Measurements from ENCODE around the gene LRIF1.
"Not testable (repeated sequence)": the region's sequence is repeated elsewhere in the genome, so short reads cannot be mapped to it uniquely, and the experiment has no call there.

The LRIF1 gene

DNA sequence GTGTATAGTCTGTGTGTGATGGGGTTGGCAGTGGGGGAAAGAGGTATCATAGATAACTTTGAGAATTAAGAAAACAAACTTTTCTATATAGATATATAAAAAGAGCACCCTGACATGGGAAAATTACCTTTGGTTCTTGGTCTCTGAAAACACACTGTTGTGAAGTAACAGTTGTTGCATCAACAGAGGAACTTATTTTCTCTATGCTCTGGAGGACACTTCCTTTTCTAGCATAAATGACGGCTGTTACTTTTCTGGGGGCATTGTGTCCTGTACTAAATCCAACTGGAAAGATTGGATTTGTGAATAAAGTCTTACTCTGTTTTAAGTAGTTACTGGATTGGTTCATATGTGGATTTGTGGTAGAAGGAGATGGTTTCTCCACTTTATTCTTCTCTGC lies 12.6 kb downstream of the LRIF1 start:
- DNase-seq (ENCODE audit: low read depth) = no peak

- no peak for DNase-seq (ENCODE audit: low read depth)
Measured at GRCh38 chr1:110948038-110948810, 15.5 kb downstream of the LRIF1 start.

- no peak for DNase-seq (ENCODE audit: low read depth)
Measured at GRCh38 chr1:110945626-110946025, 18.1 kb downstream of the LRIF1 start.

DNA sequence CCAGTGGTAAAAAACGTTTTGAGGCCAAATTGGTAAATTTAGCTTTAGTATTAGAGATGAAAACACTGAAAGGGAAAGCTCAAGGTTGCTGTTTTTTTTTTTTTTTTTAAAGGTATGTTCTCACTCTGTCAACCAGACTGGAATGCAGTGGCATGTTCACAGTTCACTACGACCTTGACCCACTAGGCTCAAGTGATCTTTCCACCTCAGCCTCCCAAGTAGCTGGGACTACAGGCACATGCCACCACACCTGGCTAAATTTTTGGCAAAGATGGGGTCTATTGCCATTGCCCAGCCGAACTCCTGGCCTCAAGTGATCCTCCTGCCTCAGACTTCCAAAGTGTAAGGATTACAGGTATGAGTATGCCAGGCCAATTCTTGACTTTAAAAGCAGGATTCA lies 18.9 kb downstream of the LRIF1 start:
- no peak for DNase-seq (ENCODE audit: low read depth)

DNA sequence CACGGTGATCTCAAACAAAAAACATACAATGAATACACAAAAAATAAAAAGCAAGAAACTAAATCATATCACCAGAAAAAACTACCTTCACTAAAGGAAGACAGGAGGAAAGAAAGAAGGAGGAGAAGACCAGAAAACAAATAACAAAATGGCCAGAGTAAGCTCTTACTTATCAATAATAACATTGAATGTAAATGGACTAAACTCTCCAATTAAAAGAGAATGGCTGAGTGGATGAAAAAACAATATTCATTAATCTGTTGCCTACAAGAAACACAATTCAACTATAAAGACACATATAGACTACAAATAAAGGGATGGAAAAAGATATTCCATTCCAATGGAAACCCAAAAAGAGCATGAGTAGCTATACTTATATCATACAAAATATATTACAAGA lies 27.2 kb downstream of the LRIF1 start:
- no peak for DNase-seq (ENCODE audit: low read depth)

DNA sequence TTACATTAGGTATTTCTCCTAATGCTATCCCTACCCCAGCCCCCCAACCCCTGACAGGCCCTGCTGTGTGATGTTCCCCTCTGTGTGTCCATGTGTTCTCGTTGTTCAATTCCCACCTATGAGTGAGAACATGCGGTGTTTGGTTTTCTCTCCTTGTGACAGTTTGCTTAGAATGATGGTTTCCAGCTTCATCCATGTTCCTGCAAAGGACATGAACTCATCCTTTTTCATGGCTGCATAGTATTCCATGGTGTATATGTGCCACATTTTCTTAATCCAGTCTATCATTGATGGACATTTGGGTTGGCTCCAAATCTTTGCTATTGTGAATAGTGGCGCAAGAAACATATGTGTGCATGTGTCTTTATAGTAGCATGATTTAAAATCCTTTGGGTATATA lies 32.6 kb downstream of the LRIF1 start:
- not testable (repeated sequence) for DNase-seq (ENCODE audit: low read depth)

DNA sequence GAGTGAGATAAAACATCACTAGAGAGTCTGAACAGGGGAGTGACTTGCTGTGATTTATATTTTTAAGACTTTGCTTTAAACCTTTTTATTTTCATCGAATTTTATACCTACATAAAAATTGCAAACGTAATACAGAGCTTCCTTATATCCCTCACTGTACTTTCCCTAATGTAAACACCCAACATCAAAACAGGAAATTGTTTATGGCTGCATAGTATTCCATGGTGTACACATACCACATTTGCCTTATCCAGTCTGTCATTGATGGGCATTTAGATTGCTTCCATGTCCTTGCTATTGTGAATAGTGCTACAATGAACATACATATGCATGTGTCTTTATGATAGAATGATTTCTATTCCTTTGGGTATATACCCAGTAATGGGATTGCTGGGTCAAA lies 34.8 kb downstream of the LRIF1 start:
- DNase-seq (ENCODE audit: low read depth) = no peak

DNA sequence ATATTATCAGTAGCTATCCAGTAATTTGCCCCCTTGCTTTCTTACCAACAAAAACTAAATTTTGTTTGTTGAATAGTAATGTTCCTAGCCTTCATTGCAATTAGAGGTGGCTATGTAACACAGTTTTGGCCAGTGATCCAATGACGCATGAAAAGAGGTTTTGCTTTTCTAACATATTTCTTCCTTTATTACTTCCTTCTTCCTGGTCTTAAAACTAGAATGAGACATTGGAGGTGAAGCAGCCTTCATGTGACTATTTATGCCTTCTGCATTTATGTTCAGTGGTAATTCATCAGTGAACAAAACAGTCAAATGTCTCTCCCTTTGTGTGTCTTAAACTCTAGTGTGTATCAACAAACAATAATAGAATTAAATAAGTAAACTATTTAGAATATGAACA lies 35.5 kb downstream of the LRIF1 start:
- DNase-seq (ENCODE audit: low read depth) = no peak

DNA sequence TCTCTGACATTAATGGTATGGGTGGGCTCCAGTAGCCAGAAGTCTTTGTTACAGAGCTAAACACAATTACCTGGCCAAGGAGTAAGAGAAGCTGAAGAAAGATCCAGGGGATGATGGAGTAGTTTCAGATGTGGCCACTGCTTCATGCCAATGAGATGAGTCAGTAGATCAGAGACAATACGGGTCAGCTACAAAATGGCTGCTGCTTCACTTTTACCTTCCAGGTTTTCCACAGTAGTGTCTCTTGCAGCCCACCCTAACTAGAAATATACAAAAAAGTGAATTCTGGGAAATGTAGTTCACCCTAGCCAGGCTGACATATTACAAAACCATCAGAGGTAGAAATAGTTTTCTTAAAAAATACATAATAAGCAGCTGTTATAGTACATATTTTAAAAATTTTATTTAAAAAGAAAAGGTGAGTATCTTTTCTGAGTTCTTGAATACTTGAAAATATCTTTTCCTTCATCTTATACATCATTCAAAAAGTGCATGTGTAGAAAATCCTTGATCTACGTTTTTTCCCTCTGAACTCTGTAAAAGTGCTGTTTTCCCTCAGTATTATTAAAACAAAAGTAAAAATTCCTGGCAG lies 36.1 kb downstream of the LRIF1 start:
- no peak for DNase-seq (ENCODE audit: low read depth)

GRCh38 chr1:110921953-110922352 lies 41.8 kb downstream of the LRIF1 start:
- no peak for DNase-seq (ENCODE audit: low read depth)

- DNase-seq (ENCODE audit: low read depth) = no peak
Measured at GRCh38 chr1:110918016-110918415, 45.7 kb downstream of the LRIF1 start.

GRCh38 chr1:110916669-110917306 lies 46.9 kb downstream of the LRIF1 start:
- no peak for DNase-seq (ENCODE audit: low read depth)

DNA sequence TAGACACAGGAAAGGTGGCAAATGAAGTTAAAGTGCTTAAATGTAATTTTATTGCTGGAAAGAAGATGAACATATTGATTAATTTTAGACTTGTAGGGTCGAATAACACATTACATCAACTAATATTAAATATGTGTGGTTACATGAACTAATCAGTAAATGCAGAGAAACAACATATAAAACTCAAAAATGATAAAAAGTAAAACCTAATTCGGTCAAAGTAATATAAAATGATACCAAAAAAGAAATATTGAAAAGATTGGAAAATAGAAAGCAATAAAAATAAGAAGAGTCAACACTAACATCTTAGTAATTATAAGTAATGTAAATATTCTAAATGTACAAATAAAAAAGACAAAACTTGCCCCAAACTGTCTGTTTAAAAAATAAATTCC lies 47.5 kb downstream of the LRIF1 start:
- no peak for DNase-seq (ENCODE audit: low read depth)

- DNase-seq (ENCODE audit: low read depth) = no peak
Measured at GRCh38 chr1:110915804-110916203, 47.9 kb downstream of the LRIF1 start.

GRCh38 chr1:110914676-110915075 lies 49.0 kb downstream of the LRIF1 start:
- no peak for DNase-seq (ENCODE audit: low read depth)

DNA sequence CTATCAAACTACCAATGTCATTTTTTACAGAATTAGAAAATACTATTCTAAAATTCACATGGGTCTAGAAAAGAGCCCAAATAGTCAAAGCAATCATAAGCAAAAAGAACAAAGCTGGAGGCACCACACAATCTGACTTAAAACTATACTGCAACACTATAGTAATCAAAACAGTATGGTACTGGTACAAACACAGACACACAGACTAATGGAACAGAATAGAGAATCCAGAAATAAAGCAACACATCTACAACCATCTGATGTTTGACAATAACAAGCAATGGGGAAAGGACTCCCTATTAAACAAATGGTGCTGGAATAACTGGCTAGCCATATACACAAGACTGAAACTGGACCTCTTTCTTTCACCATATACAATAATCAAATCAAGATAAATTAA lies 50.9 kb downstream of the LRIF1 start:
- no peak for DNase-seq (ENCODE audit: low read depth)

GRCh38 chr1:110903853-110904500 lies 59.7 kb downstream of the LRIF1 start:
- no peak for DNase-seq (ENCODE audit: low read depth)

DNA sequence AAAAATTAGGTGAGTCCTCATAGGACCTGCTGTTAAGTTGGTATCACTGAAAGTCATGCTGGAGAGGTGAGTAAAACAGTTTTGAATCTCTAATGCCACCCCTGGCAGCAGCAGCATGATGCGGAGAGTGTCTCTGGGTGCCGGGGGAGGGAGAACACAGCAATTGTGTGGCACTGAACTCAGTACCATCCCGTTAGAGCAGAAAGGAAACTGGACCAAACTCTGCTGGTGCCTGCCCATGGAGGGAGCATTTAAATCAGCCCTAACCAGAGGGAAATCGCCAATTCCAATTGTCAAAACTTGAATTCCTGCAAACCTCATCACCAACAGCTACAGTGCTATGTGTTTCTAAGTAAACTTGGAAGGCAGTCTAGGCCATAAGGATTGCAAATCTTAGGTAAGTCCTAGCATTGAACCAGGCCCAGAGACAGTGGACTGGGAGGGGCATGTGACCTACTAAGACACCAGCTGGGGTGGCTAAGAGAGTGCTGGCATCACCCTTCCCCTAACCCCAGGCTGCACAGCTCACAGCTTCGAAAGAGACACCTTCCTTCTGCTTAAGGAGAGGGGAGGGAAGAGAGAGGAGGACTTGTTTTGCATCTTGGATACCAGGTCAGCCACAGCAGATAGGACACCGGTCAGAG lies 60.8 kb downstream of the LRIF1 start:
- DNase-seq (ENCODE audit: low read depth) = no peak

- no peak for DNase-seq (ENCODE audit: low read depth)
Measured at GRCh38 chr1:110899458-110899843, 64.3 kb downstream of the LRIF1 start.

DNA sequence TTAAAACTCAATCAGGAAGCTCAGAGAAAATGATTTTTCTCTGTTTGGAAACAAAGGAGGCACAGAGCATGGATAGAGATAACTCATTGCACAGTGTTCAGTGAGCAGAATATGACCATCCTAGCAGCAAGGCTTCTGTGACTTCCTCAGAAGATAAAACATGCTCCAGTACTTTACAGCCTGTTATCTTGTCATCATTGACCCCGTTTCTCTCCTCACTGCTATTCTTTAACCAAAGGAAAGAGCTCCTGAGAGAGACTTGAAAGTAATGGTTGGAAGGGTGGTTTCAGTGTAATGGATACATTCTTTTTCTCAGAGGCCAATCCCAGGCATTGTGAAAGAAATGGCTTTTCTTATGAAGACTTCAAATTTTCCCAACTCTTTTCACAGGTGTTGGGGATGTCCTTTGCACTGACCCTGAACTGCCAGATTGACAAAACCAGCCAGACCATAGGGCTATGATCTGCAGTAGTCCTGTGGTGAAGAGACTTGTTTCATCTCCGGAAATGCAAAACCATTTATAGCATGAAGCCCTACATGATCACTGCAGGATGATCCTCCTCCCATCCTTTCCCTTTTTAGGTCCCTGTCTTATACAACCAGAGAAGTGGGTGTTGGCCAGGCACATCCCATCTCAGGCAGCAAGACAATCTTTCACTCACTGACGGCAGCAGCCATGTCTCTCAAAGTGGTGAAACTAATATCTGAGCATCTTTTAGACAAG lies 64.8 kb downstream of the LRIF1 start:
- DNase-seq (ENCODE audit: low read depth) = no peak

GRCh38 chr1:110897681-110898080 lies 66.0 kb downstream of the LRIF1 start:
- no peak for DNase-seq (ENCODE audit: low read depth)
